Measurements from ENCODE around the gene RBBP5. TPM values are rescaled to one million over a fixed set of nuclear protein-coding genes. Genes with fewer than 3 reads are reported as not detected.

Gene RBBP5
- total RNA-seq, result 7.7 and 10.7 TPM in 2 replicates

GRCh38 chr1:205121660-205122488 lies at the start of gene RBBP5:
RBBP5 (minus strand) TSS chr1:205121978; CDS start chr1:205121873, 105 bp downstream.

GRCh38 chr1:205084360-205084759 lies 37.4 kb downstream of the RBBP5 start, which contains the start of gene TMEM81:
TMEM81 (minus strand) TSS chr1:205084460; CDS start chr1:205084320, 140 bp downstream.

GRCh38 chr1:205042911-205043806 lies 78.6 kb downstream of the RBBP5 start, which contains the start of gene CNTN2:
CNTN2 (plus strand) TSS chr1:205043212; CDS start chr1:205053186, 9,974 bp downstream.

Other genes with a start within 250 kb of the RBBP5 start
- not detected in 2 replicates for gene CNTN2, start 78.8 kb downstream of the RBBP5 start, total RNA-seq
- gene TMEM81, start 37.5 kb downstream of the RBBP5 start, total RNA-seq, result 0.39 and 0.87 TPM in 2 replicates
- gene DSTYK, start 89.7 kb upstream of the RBBP5 start, total RNA-seq, result 4.7 and 5.4 TPM in 2 replicates
- gene TMCC2, start 106.0 kb upstream of the RBBP5 start, total RNA-seq, result 1.8 and 2.1 TPM in 2 replicates
- 15.5 and 18.4 TPM in 2 replicates for gene NUAK2, start 199.8 kb upstream of the RBBP5 start, total RNA-seq
- not detected in 2 replicates for gene KLHDC8A, start 234.9 kb upstream of the RBBP5 start, total RNA-seq